ENCODE results near the gene PDE11A.

Gene PDE11A

DNA sequence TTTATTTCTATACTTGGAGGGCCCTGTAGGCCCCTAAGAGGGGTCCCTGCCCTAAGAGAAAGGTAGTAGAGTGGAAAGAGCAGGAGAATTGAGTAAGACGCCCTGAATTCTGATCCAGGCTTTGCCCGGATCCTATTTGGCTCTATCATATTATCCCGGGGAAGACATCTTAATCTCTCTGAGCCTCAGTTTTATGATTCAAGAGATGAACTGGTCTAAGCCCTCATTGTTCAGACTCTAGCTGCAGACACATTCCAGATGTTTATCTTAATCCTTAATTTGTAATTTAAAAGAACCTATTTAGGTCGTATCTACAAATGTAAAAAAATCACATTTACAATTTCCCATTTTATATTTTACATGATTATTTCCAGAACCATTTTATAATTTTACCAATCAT is 459.9 kb downstream of the PDE11A start:
- no peak overlapping the region for H3K4me3 ChIP-seq (ENCODE audit: low read depth, low read length)
- in situ Hi-C loops (cut with HindIII; ENCODE audit: low sequenced_read_pairs) = no loop called here
- DNase-seq (ENCODE audit: low read depth, low spot score) = no peak
- TF ChIP-seq, protein P1, sequence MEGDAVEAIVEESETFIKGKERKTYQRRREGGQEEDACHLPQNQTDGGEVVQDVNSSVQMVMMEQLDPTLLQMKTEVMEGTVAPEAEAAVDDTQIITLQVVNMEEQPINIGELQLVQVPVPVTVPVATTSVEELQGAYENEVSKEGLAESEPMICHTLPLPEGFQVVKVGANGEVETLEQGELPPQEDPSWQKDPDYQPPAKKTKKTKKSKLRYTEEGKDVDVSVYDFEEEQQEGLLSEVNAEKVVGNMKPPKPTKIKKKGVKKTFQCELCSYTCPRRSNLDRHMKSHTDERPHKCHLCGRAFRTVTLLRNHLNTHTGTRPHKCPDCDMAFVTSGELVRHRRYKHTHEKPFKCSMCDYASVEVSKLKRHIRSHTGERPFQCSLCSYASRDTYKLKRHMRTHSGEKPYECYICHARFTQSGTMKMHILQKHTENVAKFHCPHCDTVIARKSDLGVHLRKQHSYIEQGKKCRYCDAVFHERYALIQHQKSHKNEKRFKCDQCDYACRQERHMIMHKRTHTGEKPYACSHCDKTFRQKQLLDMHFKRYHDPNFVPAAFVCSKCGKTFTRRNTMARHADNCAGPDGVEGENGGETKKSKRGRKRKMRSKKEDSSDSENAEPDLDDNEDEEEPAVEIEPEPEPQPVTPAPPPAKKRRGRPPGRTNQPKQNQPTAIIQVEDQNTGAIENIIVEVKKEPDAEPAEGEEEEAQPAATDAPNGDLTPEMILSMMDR (IDR thresholded peaks at IDR 0.05; ENCODE audit: low read depth, low read length) = no peak

DNA sequence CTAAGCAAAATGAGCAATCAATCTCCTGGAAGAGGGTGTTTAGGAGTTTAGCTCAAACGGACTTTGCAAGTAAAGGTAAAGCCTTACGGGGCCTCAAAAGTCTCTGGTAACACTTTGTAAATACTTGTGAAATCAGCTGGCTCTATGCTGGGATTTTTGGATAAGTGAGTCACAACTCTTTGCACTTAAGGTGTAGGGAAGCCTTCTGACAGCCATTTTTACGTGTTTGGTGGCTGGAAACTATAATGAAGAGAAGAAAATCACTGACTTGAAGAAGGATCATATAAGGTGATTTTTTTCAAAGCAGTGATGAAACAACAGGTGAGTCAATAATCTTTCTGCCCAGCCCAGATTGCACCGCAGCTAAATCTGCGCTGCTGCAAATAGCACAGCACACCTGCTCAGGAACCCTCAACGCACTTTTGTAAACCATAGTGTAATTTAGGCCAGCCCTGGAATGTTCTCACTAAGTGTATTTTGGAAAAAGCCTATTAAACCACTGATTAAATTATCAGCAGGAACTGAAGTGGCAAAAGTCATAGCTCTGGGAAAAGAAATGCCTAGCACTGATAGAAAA is 461.2 kb downstream of the PDE11A start:
- DNase-seq (ENCODE audit: low read depth, low spot score) = no peak
- in situ Hi-C loops (cut with HindIII; ENCODE audit: low sequenced_read_pairs) = no loop called here

DNA sequence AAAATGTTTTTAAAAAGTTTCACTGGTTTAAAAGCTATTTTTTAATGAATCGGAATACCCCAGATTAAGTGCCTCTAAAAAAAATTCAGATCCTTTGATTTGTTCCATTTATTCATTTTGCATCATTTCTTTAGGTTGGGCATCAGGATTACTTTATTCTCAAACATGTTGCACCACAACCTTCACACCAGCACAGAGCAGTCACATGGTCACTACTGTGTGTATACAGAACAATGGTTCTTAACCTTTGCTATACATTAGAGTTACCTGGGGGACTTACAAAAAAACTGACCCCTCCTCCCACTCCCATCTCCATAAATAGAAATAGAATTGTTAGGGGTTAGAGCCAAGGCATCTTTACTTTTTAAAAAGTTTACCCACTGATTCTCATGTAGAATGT is 461.8 kb downstream of the PDE11A start:
- no peak overlapping the region for H3K4me3 ChIP-seq (ENCODE audit: low read depth, low read length)
- DNase-seq (ENCODE audit: low read depth, low spot score) = no peak
- in situ Hi-C loops (cut with HindIII; ENCODE audit: low sequenced_read_pairs) = no loop called here
- TF ChIP-seq, protein P1 (IDR thresholded peaks at IDR 0.05; ENCODE audit: low read depth, low read length) = no peak

More for the DNA sequence above, 461.2 kb downstream of the PDE11A start:
- no peak overlapping the region for H3K4me3 ChIP-seq (ENCODE audit: low read depth, low read length)
- TF ChIP-seq, protein P1 (IDR thresholded peaks at IDR 0.05; ENCODE audit: low read depth, low read length) = no peak

DNA sequence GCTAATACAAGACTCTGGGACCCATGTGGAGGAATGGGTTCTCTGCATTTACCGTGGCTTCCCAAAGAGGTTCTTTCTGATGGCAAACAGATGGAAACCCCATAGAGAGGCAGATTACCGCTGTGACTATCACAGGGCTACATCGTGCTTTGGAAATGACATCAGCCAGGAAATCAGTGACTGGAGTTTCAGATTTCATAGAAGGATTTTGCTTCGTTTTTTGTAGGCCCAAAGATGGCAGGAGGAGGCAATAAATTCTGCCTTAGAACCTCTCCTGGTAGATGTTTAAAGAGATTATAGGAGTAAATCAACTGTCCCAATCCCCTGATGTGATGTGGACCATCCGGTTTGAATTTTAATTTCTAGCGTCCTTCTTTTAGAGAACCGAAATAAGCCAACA is 465.9 kb downstream of the PDE11A start:
- peak; percentile 56 for DNase-seq (ENCODE audit: low read depth, low spot score)
- in situ Hi-C loops (cut with HindIII; ENCODE audit: low sequenced_read_pairs) = no loop called here
- TF ChIP-seq, protein P1 (IDR thresholded peaks at IDR 0.05; ENCODE audit: low read depth, low read length) = no peak
- H3K4me3 ChIP-seq (ENCODE audit: low read depth, low read length) = no peak overlapping the region

DNA sequence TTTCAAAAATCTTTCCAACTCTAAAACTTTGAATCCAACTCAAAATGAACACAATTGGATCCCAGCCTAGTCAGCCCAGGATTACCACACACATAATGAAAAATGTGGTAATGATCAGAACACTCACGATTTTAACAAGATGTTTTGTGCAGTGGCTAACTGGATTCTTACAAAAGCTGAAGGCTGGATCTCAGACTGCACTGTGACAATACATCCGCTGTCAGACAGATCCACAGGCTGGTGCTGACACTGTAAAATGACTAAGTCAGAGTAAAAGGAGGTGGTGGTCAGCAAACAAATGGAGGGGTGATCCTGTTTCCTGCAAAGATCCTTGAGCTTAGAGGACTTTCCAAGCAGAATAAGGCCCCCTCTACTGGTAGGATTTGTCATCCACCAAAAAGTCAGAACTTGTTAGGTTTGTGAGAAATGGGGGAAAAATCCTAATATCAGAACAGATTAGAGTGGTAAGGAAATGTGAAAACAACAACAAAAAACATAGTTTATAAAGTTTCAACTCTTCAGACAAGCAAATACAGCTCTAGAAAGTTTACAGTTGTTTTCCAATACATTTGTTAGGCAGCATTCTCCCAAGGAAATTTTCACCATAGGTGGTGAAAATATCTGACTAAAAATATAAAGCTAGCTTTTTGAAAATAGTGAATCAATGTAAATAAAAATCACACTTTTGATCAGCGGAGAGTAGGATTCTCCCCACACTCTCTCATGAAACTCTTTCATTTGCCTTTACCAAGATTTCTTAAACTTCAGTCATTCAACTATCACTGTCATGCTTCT is 468.1 kb downstream of the PDE11A start:
- TF ChIP-seq, protein P1 (IDR thresholded peaks at IDR 0.05; ENCODE audit: low read depth, low read length) = peak; percentile 82
- H3K4me3 ChIP-seq (ENCODE audit: low read depth, low read length) = no peak overlapping the region
- in situ Hi-C loops (cut with HindIII; ENCODE audit: low sequenced_read_pairs) = no loop called here
- DNase-seq (ENCODE audit: low read depth, low spot score) = peak; percentile 77

DNA sequence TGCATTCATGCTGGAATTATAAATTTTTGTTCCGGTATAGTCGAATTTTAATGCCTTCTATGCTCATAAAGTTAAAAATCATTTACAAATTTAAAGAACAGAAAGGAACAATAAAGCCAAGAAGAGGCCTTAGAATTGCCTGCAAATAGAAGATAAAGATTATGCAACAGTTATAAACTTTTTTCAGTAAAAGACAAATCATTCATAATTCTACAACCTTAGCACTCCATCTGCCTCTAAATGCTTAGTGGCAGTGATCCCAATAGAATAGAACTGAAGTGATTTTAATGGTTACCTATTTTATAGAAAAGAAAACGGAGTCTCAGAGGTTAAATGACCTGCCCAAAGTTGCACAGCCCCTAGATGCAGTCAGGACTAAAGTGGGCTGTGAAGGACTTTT is 468.8 kb downstream of the PDE11A start:
- no peak for DNase-seq (ENCODE audit: low read depth, low spot score)
- TF ChIP-seq, protein P1 (IDR thresholded peaks at IDR 0.05; ENCODE audit: low read depth, low read length) = no peak
- in situ Hi-C loops (cut with HindIII; ENCODE audit: low sequenced_read_pairs) = no loop called here
- no peak overlapping the region for H3K4me3 ChIP-seq (ENCODE audit: low read depth, low read length)

Data from astrocyte of the spinal cord (primary cell).